A375 (cell line): Measurements from ENCODE around the gene AIDA. TPM values are rescaled to one million over a fixed set of nuclear protein-coding genes. Genes with fewer than 3 reads are reported as not detected.

Experiments
- total RNA-seq: library from RNA; depleted of rRNA; stranded (reverse); fragments of >200 nt; shearing (Covaris generic); gene quantifications from 2 replicates; pipeline ENCODE4 v1.2.3, GENCODE V29; 2014; rRNA removed

Gene AIDA
- total RNA-seq = 17.9 and 20.1 TPM in 2 replicates

GRCh38 chr1:222712253-222713090, at the start of gene AIDA, which contains the start of gene BROX:
Gene AIDA (minus strand): TSS chr1:222712491. CDS start chr1:222712317, 174 bp downstream.
Gene BROX (plus strand): TSS chr1:222712564. CDS start chr1:222715700, 3,136 bp downstream.

GRCh38 chr1:222736972-222737371, 24.7 kb upstream of the AIDA start, which contains the start of gene FAM177B:
Gene FAM177B (plus strand): TSS chr1:222737202. CDS start chr1:222746546, 9,344 bp downstream.

Other genes starting within 250 kb of the AIDA start
- 0.23 and 1.6 TPM in 2 replicates for gene HHIPL2, start 164.4 kb downstream of the AIDA start, total RNA-seq
- gene TAF1A, start 122.6 kb downstream of the AIDA start, total RNA-seq = 16.0 and 17.7 TPM in 2 replicates
- 35.5 and 44.4 TPM in 2 replicates for gene MIA3, start 94.4 kb downstream of the AIDA start, total RNA-seq
- gene BROX, start 73 bp upstream of the AIDA start, total RNA-seq = 37.2 and 59.6 TPM in 2 replicates
- not detected in 2 replicates for gene FAM177B, start 24.7 kb upstream of the AIDA start, total RNA-seq
- 2.9 and 3.0 TPM in 2 replicates for gene DISP1, start 102.5 kb upstream of the AIDA start, total RNA-seq